HG03097 (cell line): Measurements from ENCODE around the gene PXMP4.
"Not testable (repeated sequence)": the region's sequence is repeated elsewhere in the genome, so short reads cannot be mapped to it uniquely, and the experiment has no call there.

Experiments
- ATAC-seq: cut with Tn5 transposase; IDR thresholded peaks from one replicate; pipeline ENCODE4 v1.9.1; 2021; ENCODE audit not compliant: unreplicated experiment, low FRiP score

PXMP4 gene

GRCh38 chr20:33704197-33704924, 15.7 kb downstream of the PXMP4 start:
- ATAC-seq, result no peak

- ATAC-seq, result no peak
Observed at GRCh38 chr20:33703498-33704137, 16.5 kb downstream of the PXMP4 start.

GRCh38 chr20:33702861-33703260, 17.2 kb downstream of the PXMP4 start:
- ATAC-seq, result no peak

GRCh38 chr20:33701629-33702450, 18.3 kb downstream of the PXMP4 start:
- no peak for ATAC-seq

- not testable (repeated sequence) for ATAC-seq
Observed at GRCh38 chr20:33700696-33701441, 19.2 kb downstream of the PXMP4 start.

- not testable (repeated sequence) for ATAC-seq
Observed at GRCh38 chr20:33698966-33699365, 21.1 kb downstream of the PXMP4 start.

- ATAC-seq, result no peak
Observed at GRCh38 chr20:33697129-33697528, 23.0 kb downstream of the PXMP4 start.

GRCh38 chr20:33696448-33696847, 23.7 kb downstream of the PXMP4 start:
- no peak for ATAC-seq

- no peak for ATAC-seq
Observed at GRCh38 chr20:33694639-33695012, 25.5 kb downstream of the PXMP4 start.

GRCh38 chr20:33693741-33694638, 26.1 kb downstream of the PXMP4 start:
- ATAC-seq, result no peak

- ATAC-seq, result no peak
Observed at GRCh38 chr20:33693289-33693688, 26.8 kb downstream of the PXMP4 start.

GRCh38 chr20:33689973-33690372, 30.1 kb downstream of the PXMP4 start:
- no peak for ATAC-seq

GRCh38 chr20:33689493-33689892, 30.6 kb downstream of the PXMP4 start:
- no peak for ATAC-seq

- ATAC-seq, result no peak
Observed at GRCh38 chr20:33688938-33689424, 31.1 kb downstream of the PXMP4 start.

- ATAC-seq, result no peak
Observed at GRCh38 chr20:33687993-33688937, 31.8 kb downstream of the PXMP4 start.

GRCh38 chr20:33687370-33687915, 32.7 kb downstream of the PXMP4 start:
- no peak for ATAC-seq

GRCh38 chr20:33686984-33687366, 33.1 kb downstream of the PXMP4 start:
- ATAC-seq, result no peak
